HCT116 (cell line): ENCODE measurements around the gene SLC6A6.

ENCODE experiments used
- EZH2 ChIP-seq: fragments of 200-600 bp; sonication (generic); IDR thresholded peaks from 2 replicates; pipeline ENCODE4 v1.6.1; 2017; ENCODE audit warnings: antibody characterized with exemption, mixed run types
- JUND ChIP-seq: IDR thresholded peaks from 2 replicates; pipeline ENCODE4 v1.6.1; 2012
- POLR2A ChIP-seq: IDR thresholded peaks from 2 replicates; pipeline ENCODE4 v1.7.0; 2011; ENCODE audit warnings: borderline replicate concordance; ENCODE audit not compliant: insufficient read depth, insufficient read length; ENCODE audit errors: extremely low read depth
- TCF7L2 ChIP-seq: IDR thresholded peaks from 2 replicates; pipeline ENCODE4 v1.7.0; 2011; ENCODE audit warnings: borderline replicate concordance, inconsistent platforms; ENCODE audit not compliant: insufficient read depth, insufficient read length; ENCODE audit errors: extremely low read depth
- YY1 ChIP-seq: IDR thresholded peaks from 2 replicates; pipeline ENCODE4 v1.6.1; 2011; ENCODE audit warnings: low read length, low read depth, moderate library complexity, mild to moderate bottlenecking; ENCODE audit not compliant: insufficient replicate concordance; ENCODE audit errors: extremely low read depth
- TF ChIP-seq, protein P1 (sequence below): IDR thresholded peaks from 2 replicates; pipeline ENCODE4 v1.6.1; 2011; ENCODE audit warnings: mild to moderate bottlenecking, low read length, moderate library complexity; ENCODE audit not compliant: insufficient replicate concordance; ENCODE audit errors: extremely low read depth

GRCh38 chr3:14453876-14454638 is 51.7 kb downstream of the SLC6A6 start:
- TF ChIP-seq POLR2A (no peak), EZH2 (no peak), JUND (no peak), YY1 (no peak), TCF7L2 (no peak)
- TF ChIP-seq, protein P1, sequence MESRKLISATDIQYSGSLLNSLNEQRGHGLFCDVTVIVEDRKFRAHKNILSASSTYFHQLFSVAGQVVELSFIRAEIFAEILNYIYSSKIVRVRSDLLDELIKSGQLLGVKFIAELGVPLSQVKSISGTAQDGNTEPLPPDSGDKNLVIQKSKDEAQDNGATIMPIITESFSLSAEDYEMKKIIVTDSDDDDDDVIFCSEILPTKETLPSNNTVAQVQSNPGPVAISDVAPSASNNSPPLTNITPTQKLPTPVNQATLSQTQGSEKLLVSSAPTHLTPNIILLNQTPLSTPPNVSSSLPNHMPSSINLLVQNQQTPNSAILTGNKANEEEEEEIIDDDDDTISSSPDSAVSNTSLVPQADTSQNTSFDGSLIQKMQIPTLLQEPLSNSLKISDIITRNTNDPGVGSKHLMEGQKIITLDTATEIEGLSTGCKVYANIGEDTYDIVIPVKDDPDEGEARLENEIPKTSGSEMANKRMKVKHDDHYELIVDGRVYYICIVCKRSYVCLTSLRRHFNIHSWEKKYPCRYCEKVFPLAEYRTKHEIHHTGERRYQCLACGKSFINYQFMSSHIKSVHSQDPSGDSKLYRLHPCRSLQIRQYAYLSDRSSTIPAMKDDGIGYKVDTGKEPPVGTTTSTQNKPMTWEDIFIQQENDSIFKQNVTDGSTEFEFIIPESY: no peak
